Activated CD4-positive, CD25-positive, alpha-beta regulatory T cell treated with anti-CD3 and anti-CD28 coated beads, Interleukin-2, amount 50 U/mL, for 16 hours (primary cell): ENCODE results near the gene CDH16.
"Not testable (repeated sequence)": the region's sequence is repeated elsewhere in the genome, so short reads cannot be mapped to it uniquely, and the experiment has no call there.

Experiments used
- DNase-seq: peaks from one replicate; pipeline ENCODE4 v3.0.0-alpha.2; 2020; ENCODE audit warnings: low read depth, low spot score

CDH16 gene

GRCh38 chr16:66946974-66947301 lies 28.3 kb upstream of the CDH16 start:
- DNase-seq = no peak

GRCh38 chr16:66946541-66946940 lies 27.9 kb upstream of the CDH16 start:
- DNase-seq = no peak

GRCh38 chr16:66945939-66946338 lies 27.3 kb upstream of the CDH16 start:
- no peak for DNase-seq

GRCh38 chr16:66944971-66945370 lies 26.3 kb upstream of the CDH16 start:
- DNase-seq = not testable (repeated sequence)

GRCh38 chr16:66944054-66944441 lies 25.4 kb upstream of the CDH16 start:
- DNase-seq = no peak

- no peak for DNase-seq
Observed at GRCh38 chr16:66943426-66944053, 24.9 kb upstream of the CDH16 start.

DNA sequence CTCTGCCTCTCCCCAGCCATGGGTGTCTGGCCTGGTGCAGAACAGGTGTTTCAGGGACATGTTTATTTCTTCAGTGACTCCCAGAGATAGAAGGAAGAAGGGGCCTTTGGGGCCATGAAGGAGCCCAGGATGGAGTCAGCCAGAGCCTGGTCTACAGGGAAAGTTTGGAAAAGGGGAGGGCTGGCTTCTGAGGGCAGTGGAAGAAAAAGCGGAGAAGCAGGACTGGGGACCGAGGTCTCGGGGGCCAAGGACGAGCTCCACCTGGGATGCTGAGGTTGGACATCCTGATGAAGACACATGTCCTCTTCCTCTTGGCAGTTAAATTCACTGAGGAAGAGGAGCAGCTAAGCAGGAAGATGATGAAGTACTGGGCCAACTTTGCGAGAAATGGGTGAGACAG lies 24.3 kb upstream of the CDH16 start:
- no peak for DNase-seq

DNA sequence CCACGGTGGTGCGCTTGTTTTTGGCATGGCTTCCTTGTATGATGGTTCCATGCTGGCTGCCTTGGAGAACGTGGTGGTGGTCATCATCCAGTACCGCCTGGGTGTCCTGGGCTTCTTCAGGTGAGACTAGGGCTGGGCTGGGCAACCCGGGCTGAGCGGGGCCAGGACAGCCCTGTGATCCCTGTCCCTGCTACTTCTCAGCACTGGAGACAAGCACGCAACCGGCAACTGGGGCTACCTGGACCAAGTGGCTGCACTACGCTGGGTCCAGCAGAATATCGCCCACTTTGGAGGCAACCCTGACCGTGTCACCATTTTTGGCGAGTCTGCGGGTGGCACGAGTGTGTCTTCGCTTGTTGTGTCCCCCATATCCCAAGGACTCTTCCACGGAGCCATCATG lies 21.6 kb upstream of the CDH16 start:
- DNase-seq = no peak

DNA sequence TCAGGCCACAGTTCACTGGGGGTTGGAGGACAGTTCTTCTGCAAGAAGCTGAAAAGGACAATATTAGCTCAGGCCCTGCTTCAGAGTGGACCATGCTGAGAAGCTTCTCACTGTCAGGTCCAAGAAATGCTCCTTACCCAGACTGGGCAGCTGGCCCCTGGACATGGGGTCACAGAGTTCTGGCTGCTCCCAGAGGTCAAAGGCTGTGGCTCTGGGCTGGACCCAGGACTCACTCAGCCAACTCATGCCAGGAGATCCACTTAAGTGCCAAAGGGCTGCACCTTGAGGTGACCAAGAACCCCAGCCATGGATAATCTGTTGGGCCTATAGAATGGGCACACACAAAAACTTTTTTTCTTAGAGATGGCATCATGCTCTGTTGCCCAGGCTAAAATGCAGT lies 20.7 kb upstream of the CDH16 start:
- DNase-seq = no peak

GRCh38 chr16:66937725-66938337 lies 19.1 kb upstream of the CDH16 start:
- DNase-seq = no peak

DNA sequence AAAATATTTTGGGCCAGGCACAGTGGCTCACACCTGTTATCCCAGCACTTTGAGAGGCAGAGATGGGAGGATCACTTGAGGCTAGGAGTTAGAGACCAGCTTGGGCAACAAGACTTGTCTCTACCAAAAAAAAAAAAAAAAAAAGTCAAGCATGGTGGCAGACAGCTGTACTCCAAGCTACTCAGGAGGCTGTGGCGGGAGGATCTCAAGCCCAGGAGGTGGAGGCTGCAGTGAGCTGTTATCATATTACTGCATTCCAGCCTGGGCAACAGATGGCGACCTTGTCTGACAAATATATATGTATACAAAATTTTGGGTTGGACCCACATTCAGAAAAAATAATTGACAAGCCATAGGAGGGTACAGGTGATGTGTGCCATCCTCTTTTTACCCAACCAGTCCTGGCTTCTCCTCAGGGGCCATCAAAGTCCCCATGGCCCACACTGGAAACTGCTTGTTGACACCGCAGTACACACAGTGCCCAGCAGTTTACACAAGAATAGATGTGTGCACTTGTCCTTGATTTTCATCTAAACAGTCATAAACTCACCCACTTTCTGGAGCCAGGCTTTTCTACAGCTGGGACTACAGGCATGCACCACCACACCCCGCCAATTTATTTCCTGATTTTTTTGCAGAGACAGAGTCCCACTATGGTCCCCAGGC lies 18.3 kb upstream of the CDH16 start:
- no peak for DNase-seq

- no peak for DNase-seq
Observed at GRCh38 chr16:66936462-66936861, 17.8 kb upstream of the CDH16 start.

DNA sequence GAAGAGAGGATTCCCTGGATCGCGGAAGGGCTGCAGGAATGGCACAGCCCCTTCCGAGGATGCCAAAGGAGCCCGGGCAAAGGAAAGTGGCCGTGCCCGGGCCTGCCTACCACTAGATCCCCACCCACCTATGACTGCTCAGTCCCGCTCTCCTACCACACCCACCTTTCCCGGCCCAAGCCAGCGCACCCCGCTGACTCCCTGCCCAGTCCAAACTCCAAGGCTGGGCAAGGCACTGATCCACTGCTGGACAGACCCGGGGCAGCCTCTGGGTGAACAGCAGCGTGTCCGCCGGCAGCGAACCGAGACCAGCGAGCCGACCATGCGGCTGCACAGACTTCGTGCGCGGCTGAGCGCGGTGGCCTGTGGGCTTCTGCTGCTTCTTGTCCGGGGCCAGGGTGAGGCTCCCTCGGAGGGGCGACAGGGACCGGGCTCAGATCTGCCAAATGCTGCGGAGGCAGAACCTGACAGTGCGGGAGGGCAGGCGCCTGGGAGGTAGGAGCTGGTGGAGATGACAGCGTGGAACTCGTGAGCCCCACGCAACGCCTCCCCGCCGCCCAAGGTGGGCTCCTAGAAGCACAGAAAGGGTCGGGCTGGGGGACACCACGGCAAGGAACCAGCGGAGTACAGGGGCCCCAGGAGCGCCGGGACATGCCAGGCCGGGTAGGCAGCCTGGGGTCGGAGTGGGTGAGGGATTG lies 16.8 kb upstream of the CDH16 start, which contains the start of gene CES2:
TSS of gene CES2 (plus strand) at position 203 of the 698 bp plus-strand sequence. CDS start at position 323, 120 bp downstream.
- DNase-seq = no peak

DNA sequence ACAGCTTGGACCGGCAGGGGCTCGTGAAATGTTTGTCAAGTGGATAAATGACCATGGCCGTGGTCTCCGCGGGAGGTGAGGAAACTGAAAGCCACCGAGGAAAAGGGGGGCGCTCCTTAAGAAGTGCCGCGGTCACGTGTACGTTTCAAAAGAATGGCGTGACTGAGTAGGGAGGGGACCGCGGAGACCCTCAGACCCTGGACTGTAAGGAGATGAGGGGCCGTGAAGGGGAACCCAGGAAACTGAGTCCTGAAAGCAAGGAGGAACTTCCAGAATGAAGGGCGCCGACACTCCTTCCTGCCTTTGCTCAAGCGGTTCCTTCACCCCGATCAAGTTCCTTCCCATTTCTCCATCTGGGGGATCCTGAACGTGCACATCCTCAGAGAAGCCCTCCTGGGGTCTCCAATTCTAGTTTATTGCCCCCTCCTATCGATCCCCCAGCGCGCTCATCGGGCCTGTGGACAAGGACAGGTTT lies 16.2 kb upstream of the CDH16 start:
- not testable (repeated sequence) for DNase-seq

DNA sequence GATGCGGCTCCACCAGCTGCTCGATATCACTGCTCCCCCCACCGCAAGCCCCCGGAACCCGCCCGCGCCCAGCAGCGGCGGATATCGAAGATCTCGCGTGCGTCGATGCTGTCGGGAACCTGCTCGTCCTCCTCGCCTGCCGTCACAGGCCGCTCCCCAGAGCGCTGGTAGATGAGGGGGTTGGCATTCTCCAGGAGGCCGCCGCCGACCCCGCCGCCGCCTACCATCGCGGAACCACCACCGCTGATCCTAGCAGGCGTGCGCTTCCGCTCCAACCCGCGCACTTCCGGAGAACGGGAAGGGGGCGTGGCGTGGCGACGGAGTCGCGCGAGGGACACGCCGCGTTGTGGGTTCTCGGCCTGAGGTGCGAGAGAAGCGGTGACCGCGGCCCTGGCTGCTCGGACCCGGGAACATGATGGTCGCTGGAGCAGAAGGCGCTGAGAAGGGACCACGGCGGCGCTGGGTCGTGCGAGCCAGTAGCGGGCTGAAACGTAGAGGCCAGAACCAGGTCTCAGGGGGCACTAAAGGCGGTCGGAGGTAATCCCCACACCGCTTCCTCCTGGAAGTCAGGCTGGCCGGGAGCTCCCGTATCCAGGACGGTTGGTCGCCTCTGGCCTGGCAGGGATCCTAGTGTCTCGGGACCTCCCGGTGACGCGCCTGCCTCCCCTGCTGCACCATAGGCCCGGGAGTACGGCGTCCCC lies 15.6 kb upstream of the CDH16 start, which contains the start of gene CIAO2B:
TSS of gene CIAO2B (minus strand) at position 265 of the 701 bp plus-strand sequence. CDS start at position 227, 38 bp downstream.
- peak; percentile 82 for DNase-seq

- DNase-seq = peak; percentile 12
Observed at GRCh38 chr16:66933776-66934137, 15.1 kb upstream of the CDH16 start.

DNA sequence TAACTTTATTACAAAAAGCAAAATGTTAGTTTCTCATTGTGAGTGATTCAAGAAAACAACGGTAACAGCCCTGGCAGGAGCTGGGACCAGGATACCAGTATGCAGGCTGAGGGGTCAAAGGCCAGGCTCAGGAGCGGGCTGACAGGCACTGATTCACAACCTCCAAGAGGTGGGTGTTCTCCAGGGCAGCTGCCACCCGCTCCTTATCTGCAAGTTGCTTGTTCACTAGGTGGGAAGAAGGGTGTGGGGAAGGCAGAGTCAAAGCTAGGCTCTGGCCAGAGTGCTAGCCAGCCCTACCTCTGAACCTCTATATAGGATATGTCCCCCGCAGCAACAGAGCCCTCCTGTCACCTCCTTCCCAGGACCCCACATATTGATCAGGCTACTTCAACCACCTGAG lies 13.4 kb upstream of the CDH16 start:
- no peak for DNase-seq

DNA sequence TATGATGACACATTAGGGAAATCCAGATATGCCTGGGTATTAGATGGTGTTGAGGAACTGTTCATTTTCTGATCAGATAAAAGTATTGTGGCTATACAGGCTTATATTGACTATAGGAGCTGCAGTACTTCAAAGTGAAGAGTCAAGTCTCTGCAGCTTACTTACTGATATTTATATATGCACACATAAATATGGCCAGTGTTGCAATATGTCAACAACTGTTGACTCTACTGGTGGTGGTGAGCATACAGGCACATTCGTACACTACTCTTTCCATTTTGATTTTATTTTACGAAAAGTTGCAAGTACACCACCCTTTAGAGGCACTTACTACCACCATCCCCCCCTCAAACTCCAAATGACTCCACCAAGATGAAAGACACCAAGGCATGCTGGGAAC lies 13.0 kb upstream of the CDH16 start:
- DNase-seq = no peak

GRCh38 chr16:66930189-66930588 lies 11.5 kb upstream of the CDH16 start:
- no peak for DNase-seq

DNA sequence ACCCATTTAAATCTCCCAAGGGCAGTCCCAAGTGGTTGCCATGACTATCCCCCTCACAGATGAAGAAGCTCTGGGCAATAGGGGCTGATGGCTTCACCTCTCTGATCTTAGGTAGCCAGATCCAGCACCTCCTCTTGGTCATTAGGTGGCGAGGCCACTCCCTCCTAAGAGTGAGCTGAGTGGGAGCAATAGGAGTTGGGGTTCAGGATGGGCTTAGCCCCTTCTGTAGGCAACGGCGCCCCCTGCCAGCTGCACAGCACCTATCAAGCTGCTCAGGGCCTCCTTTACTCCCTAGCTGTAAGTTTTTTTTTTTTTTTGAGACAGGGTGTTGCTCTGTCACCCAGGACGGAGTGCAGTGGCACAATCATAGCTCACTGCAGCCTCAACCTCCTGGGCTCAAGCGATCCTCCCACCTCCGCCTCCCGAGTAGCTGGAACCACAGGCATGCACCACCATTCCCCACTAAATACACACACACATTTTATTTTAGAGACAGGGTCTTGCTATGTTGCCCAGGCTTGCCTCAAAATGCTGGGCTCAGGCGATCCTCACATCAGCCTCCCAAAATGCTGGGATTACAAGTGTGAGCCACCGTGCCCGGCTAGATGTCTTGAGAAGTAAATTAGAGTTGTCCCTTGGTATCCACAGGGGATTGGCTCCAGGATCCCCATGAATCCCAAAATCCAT lies 10.2 kb upstream of the CDH16 start:
- no peak for DNase-seq
